ENCODE data around the gene PPP1R8. TPM values are rescaled to one million over a fixed set of nuclear protein-coding genes. Genes with fewer than 3 reads are reported as not detected.
"Not testable (repeated sequence)": the region's sequence is repeated elsewhere in the genome, so short reads cannot be mapped to it uniquely, and the experiment has no call there.

The PPP1R8 gene
- total RNA-seq, 2 experiments from 2014 or later, result 60.0 to 70.5 TPM

GRCh38 chr1:27858072-27858948 lies 27.7 kb downstream of the PPP1R8 start:
- H3K4me1 Mint-ChIP-seq, result peaks cover 10% of the 10 kb centered on the region
- H3K27ac Mint-ChIP-seq, result no peak overlapping the region
- H3K27me3 Mint-ChIP-seq, result no peaks in the 10 kb centered on the region

GRCh38 chr1:27858949-27859576 lies 28.5 kb downstream of the PPP1R8 start:
- Mint-ChIP-seq H3K27me3 (no peaks in the 10 kb centered on the region), H3K36me3 (no peaks in the 10 kb centered on the region), H3K9me3 (no peaks in the 10 kb centered on the region), H3K4me1 (peaks cover 15% of the 10 kb centered on the region), H3K27ac (no peak overlapping the region), H3K4me3 (no peak overlapping the region)
- no peak for DNase-seq

More at GRCh38 chr1:27858072-27858948, 27.7 kb downstream of the PPP1R8 start:
- Mint-ChIP-seq H3K36me3 (no peaks in the 10 kb centered on the region), H3K4me3 (no peak overlapping the region), H3K9me3 (no peaks in the 10 kb centered on the region)
- DNase-seq, result peak; percentile 76

GRCh38 chr1:27861436-27861835 lies 30.9 kb downstream of the PPP1R8 start:
- Mint-ChIP-seq H3K4me1 (peaks cover 25% of the 10 kb centered on the region), H3K36me3 (no peaks in the 10 kb centered on the region), H3K27me3 (no peaks in the 10 kb centered on the region), H3K4me3 (no peak overlapping the region), H3K27ac (no peak overlapping the region), H3K9me3 (no peaks in the 10 kb centered on the region)
- no peak for DNase-seq

- no peak overlapping the region for H3K27ac Mint-ChIP-seq
Observed at GRCh38 chr1:27862004-27862403, 31.4 kb downstream of the PPP1R8 start.

GRCh38 chr1:27862671-27863537 lies 32.3 kb downstream of the PPP1R8 start:
- no peaks in the 10 kb centered on the region for H3K9me3 Mint-ChIP-seq
- H3K36me3 Mint-ChIP-seq, result no peaks in the 10 kb centered on the region
- no peak overlapping the region for H3K4me3 Mint-ChIP-seq
- peaks cover 24% of the 10 kb centered on the region for H3K4me1 Mint-ChIP-seq
- H3K27me3 Mint-ChIP-seq, result no peaks in the 10 kb centered on the region
- no peak for DNase-seq
- H3K27ac Mint-ChIP-seq, result peak overlapping the region; percentile 24

More at GRCh38 chr1:27862004-27862403, 31.4 kb downstream of the PPP1R8 start:
- Mint-ChIP-seq H3K4me3 (no peak overlapping the region), H3K4me1 (peaks cover 25% of the 10 kb centered on the region), H3K27me3 (no peaks in the 10 kb centered on the region), H3K36me3 (no peaks in the 10 kb centered on the region), H3K9me3 (no peaks in the 10 kb centered on the region)
- no peak for DNase-seq

- Mint-ChIP-seq H3K4me1 (peaks cover 24% of the 10 kb centered on the region), H3K27me3 (no peaks in the 10 kb centered on the region), H3K9me3 (no peaks in the 10 kb centered on the region), H3K4me3 (no peak overlapping the region), H3K27ac (no peak overlapping the region), H3K36me3 (no peaks in the 10 kb centered on the region)
- no peak for DNase-seq
Observed at GRCh38 chr1:27863538-27863915, 32.9 kb downstream of the PPP1R8 start.

- no peak for DNase-seq
- no peak overlapping the region for H3K4me3 Mint-ChIP-seq
- H3K27ac Mint-ChIP-seq, result peak overlapping the region; percentile 94
- no peaks in the 10 kb centered on the region for H3K27me3 Mint-ChIP-seq
- no peaks in the 10 kb centered on the region for H3K36me3 Mint-ChIP-seq
- no peaks in the 10 kb centered on the region for H3K9me3 Mint-ChIP-seq
- H3K4me1 Mint-ChIP-seq, result peaks cover 31% of the 10 kb centered on the region
Observed at GRCh38 chr1:27864264-27864895, 33.8 kb downstream of the PPP1R8 start.

GRCh38 chr1:27865821-27866220 lies 35.2 kb downstream of the PPP1R8 start:
- H3K36me3 Mint-ChIP-seq, result no peaks in the 10 kb centered on the region
- no peak for DNase-seq
- H3K27ac Mint-ChIP-seq, result no peak overlapping the region
- no peaks in the 10 kb centered on the region for H3K9me3 Mint-ChIP-seq
- peaks cover 36% of the 10 kb centered on the region for H3K4me1 Mint-ChIP-seq
- no peaks in the 10 kb centered on the region for H3K27me3 Mint-ChIP-seq
- no peak overlapping the region for H3K4me3 Mint-ChIP-seq

- no peaks in the 10 kb centered on the region for H3K36me3 Mint-ChIP-seq
- H3K9me3 Mint-ChIP-seq, result no peaks in the 10 kb centered on the region
- H3K27ac Mint-ChIP-seq, result peak overlapping the region; percentile 91
- peaks cover 32% of the 10 kb centered on the region for H3K4me1 Mint-ChIP-seq
- no peaks in the 10 kb centered on the region for H3K27me3 Mint-ChIP-seq
- peak overlapping the region; percentile 66 for H3K4me3 Mint-ChIP-seq
- no peak for DNase-seq
Observed at GRCh38 chr1:27868556-27868931, 38.0 kb downstream of the PPP1R8 start.

- Mint-ChIP-seq H3K4me1 (peaks cover 31% of the 10 kb centered on the region), H3K36me3 (no peaks in the 10 kb centered on the region), H3K27me3 (no peaks in the 10 kb centered on the region), H3K4me3 (peak overlapping the region; percentile 66), H3K27ac (peak overlapping the region; percentile 91), H3K9me3 (no peaks in the 10 kb centered on the region)
- peak; percentile 50 for DNase-seq
Observed at GRCh38 chr1:27868932-27869718, 38.5 kb downstream of the PPP1R8 start.

GRCh38 chr1:27869719-27870085 lies 39.1 kb downstream of the PPP1R8 start:
- no peak for DNase-seq
- Mint-ChIP-seq H3K4me3 (peak overlapping the region; percentile 66), H3K36me3 (no peaks in the 10 kb centered on the region), H3K27me3 (no peaks in the 10 kb centered on the region), H3K27ac (peak overlapping the region; percentile 91), H3K4me1 (peaks cover 25% of the 10 kb centered on the region), H3K9me3 (no peaks in the 10 kb centered on the region)

GRCh38 chr1:27871076-27871475 lies 40.5 kb downstream of the PPP1R8 start:
- H3K27me3 Mint-ChIP-seq, H3K36me3 Mint-ChIP-seq, H3K27ac Mint-ChIP-seq, H3K9me3 Mint-ChIP-seq, DNase-seq: not testable (repeated sequence)
- H3K4me3 Mint-ChIP-seq, result peak overlapping the region; percentile 22
- peaks cover 27% of the 10 kb centered on the region for H3K4me1 Mint-ChIP-seq

GRCh38 chr1:27872059-27872801 lies 41.6 kb downstream of the PPP1R8 start, which contains the start of gene THEMIS2:
TSS of gene THEMIS2 (plus strand) at chr1:27872544. CDS start at chr1:27872572, 28 bp downstream.
- H3K4me1 Mint-ChIP-seq, result peaks cover 27% of the 10 kb centered on the region
- H3K9me3 Mint-ChIP-seq, result no peaks in the 10 kb centered on the region
- H3K27me3 Mint-ChIP-seq, result no peaks in the 10 kb centered on the region
- H3K36me3 Mint-ChIP-seq, result no peaks in the 10 kb centered on the region
- peak within 1 kb of the TSS; percentile 84 for H3K4me3 Mint-ChIP-seq
- DNase-seq, result peak; percentile 83
- peak within 1 kb of the TSS; percentile 58 for H3K27ac Mint-ChIP-seq

Data from activated naive CD8-positive, alpha-beta T cell treated with anti-CD3 and anti-CD28 coated beads for 36 hours (primary cell).